HEK293 (cell line): ENCODE results near the gene MRGPRX3.
"Not testable (repeated sequence)": the region's sequence is repeated elsewhere in the genome, so short reads cannot be mapped to it uniquely, and the experiment has no call there.

Experiments
- BCL11A ChIP-seq: fragments of 450-650 bp; formaldehyde crosslinking; IDR thresholded peaks from 2 replicates; pipeline ENCODE4 v1.5.1; 2016; ENCODE audit warnings: low read depth, missing biosample characterization, missing genetic modification characterization
- MZF1 ChIP-seq: fragments of 450-650 bp; formaldehyde crosslinking; IDR thresholded peaks from 2 replicates; pipeline ENCODE4 v1.5.1; 2017; ENCODE audit warnings: missing biosample characterization, missing genetic modification characterization, borderline replicate concordance
- TF ChIP-seq, protein P1 (sequence below): fragments of 450-650 bp; formaldehyde crosslinking; IDR thresholded peaks from 2 replicates; pipeline ENCODE4 v1.5.1; 2016; ENCODE audit warnings: missing biosample characterization, missing genetic modification characterization

DNA sequence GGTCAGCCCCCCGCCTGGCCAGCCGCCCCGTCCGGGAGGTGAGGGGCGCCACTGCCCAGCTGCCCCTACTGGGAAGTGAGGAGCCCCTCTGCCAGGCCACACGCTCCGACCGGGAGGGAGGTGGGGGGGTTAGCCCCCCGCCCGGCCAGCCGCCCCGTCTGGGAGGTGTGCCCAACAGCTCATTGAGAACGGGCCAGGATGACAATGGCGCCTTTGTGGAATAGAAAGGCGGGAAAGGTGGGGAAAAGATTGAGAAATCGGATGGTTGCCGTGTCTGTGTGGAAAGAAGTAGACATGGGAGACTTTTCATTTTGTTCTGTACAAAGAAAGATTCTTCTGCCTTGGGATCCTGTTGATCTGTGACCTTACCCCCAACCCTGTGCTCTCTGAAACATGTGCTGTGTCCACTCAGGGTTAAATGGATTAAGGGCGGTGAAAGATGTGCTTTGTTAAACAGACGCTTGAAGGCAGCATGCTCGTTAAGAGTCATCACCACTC is 11.0 kb upstream of the MRGPRX3 start:
- TF ChIP-seq MZF1, BCL11A (tag by site-specific recombination): not testable (repeated sequence)
- TF ChIP-seq, protein P1, sequence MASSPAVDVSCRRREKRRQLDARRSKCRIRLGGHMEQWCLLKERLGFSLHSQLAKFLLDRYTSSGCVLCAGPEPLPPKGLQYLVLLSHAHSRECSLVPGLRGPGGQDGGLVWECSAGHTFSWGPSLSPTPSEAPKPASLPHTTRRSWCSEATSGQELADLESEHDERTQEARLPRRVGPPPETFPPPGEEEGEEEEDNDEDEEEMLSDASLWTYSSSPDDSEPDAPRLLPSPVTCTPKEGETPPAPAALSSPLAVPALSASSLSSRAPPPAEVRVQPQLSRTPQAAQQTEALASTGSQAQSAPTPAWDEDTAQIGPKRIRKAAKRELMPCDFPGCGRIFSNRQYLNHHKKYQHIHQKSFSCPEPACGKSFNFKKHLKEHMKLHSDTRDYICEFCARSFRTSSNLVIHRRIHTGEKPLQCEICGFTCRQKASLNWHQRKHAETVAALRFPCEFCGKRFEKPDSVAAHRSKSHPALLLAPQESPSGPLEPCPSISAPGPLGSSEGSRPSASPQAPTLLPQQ (tag by site-specific recombination), result not testable (repeated sequence)
